GM21576 (cell line): ENCODE results near the gene ZNF438.
"Not testable (repeated sequence)": the region's sequence is repeated elsewhere in the genome, so short reads cannot be mapped to it uniquely, and the experiment has no call there.

Source experiments
- ATAC-seq: cut with Tn5 transposase; IDR thresholded peaks from one replicate; pipeline ENCODE4 v1.9.1; 2021; ENCODE audit warnings: mild to moderate bottlenecking, moderate library complexity; ENCODE audit not compliant: unreplicated experiment

ZNF438 gene

GRCh38 chr10:31031558-31032257 is at the start of gene ZNF438:
TSS of gene ZNF438 (minus strand) at chr10:31031865. CDS start at chr10:30877034, 154,831 bp downstream.
- peak; percentile 79 for ATAC-seq

GRCh38 chr10:31076610-31076988 is 44.9 kb upstream of the ZNF438 start:
- no peak for ATAC-seq

- no peak for ATAC-seq
These were observed 44.4 kb upstream of the ZNF438 start for GRCh38 chr10:31075881-31076609.

- no peak for ATAC-seq
These were observed 43.8 kb upstream of the ZNF438 start for GRCh38 chr10:31075434-31075833.

GRCh38 chr10:31074722-31075086 is 43.0 kb upstream of the ZNF438 start:
- no peak for ATAC-seq

GRCh38 chr10:31073996-31074721 is 42.5 kb upstream of the ZNF438 start:
- no peak for ATAC-seq

GRCh38 chr10:31073211-31073610 is 41.5 kb upstream of the ZNF438 start:
- ATAC-seq, result no peak

GRCh38 chr10:31072451-31072850 is 40.8 kb upstream of the ZNF438 start:
- ATAC-seq, result no peak

- no peak for ATAC-seq
These were observed 39.8 kb upstream of the ZNF438 start for GRCh38 chr10:31071232-31072005.

- ATAC-seq, result no peak
These were observed 39.0 kb upstream of the ZNF438 start for GRCh38 chr10:31070691-31071090.

- no peak for ATAC-seq
These were observed 38.4 kb upstream of the ZNF438 start for GRCh38 chr10:31070025-31070424.

GRCh38 chr10:31069411-31069810 is 37.7 kb upstream of the ZNF438 start:
- no peak for ATAC-seq

- no peak for ATAC-seq
These were observed 32.7 kb upstream of the ZNF438 start for GRCh38 chr10:31064348-31064747.

- no peak for ATAC-seq
These were observed 32.2 kb upstream of the ZNF438 start for GRCh38 chr10:31063841-31064240.

GRCh38 chr10:31062856-31063255 is 31.2 kb upstream of the ZNF438 start:
- ATAC-seq, result no peak

- no peak for ATAC-seq
These were observed 30.3 kb upstream of the ZNF438 start for GRCh38 chr10:31061941-31062340.

GRCh38 chr10:31058795-31059703 is 27.4 kb upstream of the ZNF438 start:
- ATAC-seq, result no peak

GRCh38 chr10:31056678-31057077 is 25.0 kb upstream of the ZNF438 start:
- not testable (repeated sequence) for ATAC-seq

- no peak for ATAC-seq
These were observed 24.0 kb upstream of the ZNF438 start for GRCh38 chr10:31055573-31056251.
